GM10847 (cell line): ENCODE results near the gene SHISA8.

Experiments
- POLR2A ChIP-seq: IDR thresholded peaks from 2 replicates; pipeline ENCODE4 v1.6.1; 2011; ENCODE audit not compliant: insufficient read length; ENCODE audit errors: extremely low read depth

The SHISA8 gene

GRCh38 chr22:41870786-41871185, 44.1 kb downstream of the SHISA8 start:
- TF ChIP-seq POLR2A, result no peak

GRCh38 chr22:41868556-41868955, 46.3 kb downstream of the SHISA8 start:
- no peak for TF ChIP-seq POLR2A

GRCh38 chr22:41863472-41863871, 51.4 kb downstream of the SHISA8 start:
- TF ChIP-seq POLR2A, result no peak

DNA sequence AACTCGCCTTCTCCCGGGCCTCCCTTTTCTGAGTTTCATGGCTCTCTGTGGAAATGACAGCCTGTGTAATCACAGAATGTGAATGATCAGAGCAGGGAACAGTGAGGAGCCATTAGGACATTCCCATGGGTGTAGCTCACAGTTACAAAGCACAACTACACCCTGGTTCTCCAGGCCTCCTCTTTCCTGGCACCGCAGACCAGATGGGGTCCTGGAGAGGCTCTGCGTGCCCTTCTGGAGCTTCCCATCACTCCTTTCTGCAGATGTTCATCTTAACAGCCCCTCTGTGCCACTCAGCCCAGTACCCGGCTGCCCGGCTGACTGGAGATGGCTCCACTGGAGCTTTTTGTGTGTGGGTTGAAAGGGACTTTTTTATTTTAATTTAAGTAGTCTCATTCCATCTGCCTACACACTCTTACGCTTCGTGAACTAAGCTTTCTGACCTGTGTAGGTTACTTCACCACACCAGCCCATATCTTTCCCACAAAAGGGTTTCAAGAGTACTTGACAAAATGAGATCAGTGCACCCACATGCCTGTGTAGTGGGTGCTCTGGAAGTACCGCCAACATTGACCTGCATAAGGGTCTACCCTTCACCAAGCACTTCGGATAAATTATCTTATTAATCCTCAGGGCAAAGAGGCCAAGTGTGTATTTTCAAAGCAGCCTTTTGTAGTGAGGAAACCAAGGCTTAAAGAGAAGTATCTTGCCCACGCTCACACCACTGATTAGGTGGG, 52.2 kb downstream of the SHISA8 start:
- peak; percentile 21 for TF ChIP-seq POLR2A

DNA sequence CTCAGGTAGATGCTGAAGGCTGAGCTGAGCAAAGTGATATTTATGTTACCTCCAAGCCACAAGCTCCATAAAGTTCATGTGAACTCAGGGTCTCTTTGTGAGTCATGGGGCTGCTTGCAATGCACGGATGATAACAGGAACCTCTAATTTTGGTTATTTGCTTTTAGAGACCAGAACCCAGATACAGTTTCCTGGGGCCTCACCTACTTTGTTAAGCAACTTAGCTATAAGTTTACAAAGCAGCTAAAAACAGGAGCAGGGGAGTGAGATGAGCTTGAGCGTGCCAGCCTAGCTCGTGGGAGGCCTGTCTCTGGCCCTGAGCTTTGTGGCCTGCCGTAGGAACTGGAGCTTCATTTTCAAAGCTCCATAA, 52.7 kb downstream of the SHISA8 start:
- TF ChIP-seq POLR2A, result no peak
